ENCODE results near the gene FOXP2. TPM values are rescaled to one million over a fixed set of nuclear protein-coding genes. Genes with fewer than 3 reads are reported as not detected.

FOXP2 gene
- total and polyA plus RNA-seq, 2 of the 4 experiments (the other 2 are of a cell fraction) = 0.89 to 1.1 TPM

DNA sequence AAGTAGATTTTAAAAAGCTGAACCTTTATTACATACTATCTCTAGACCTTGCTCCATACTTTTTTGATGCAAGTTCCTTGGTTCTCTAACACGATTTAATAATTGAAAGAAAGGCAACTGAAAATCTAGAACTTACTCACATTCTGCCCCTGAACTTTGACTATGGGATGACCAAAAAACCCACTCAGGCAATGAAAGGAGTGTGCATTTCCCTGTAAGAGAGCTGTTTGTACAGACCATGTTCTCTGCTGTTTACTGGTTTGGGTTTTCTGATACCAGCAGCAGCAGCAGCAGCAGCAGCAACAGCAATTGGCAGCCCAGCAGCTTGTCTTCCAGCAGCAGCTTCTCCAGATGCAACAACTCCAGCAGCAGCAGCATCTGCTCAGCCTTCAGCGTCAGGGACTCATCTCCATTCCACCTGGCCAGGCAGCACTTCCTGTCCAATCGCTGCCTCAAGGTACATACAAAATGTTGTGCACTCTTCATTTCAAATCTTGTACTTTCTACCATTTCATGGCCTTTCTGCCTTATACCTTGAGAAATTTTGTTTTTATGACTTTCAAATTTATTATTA lies 216.7 kb downstream of the FOXP2 start:
- Histone ChIP-seq H4K8ac (ENCODE audit: low read depth in 2 of 2, low read length in 2 of 2) (no peak overlapping the region), H3K14ac (replicated peaks; ENCODE audit: low read depth, low read length) (no peak overlapping the region), H3K4me1 (ENCODE audit: control insufficient read depth, insufficient read depth, low read length) (no peaks in the 10 kb centered on the region), H4K5ac (ENCODE audit: low read depth, low read length) (no peak overlapping the region), H3K18ac (ENCODE audit: low read depth, low read length) (no peak overlapping the region), H3K4me2 (ENCODE audit: low read depth, low read length) (no peak overlapping the region), H4K91ac (ENCODE audit: insufficient read depth, low read depth, low read length) (no peak overlapping the region), H3K9me1 (ENCODE audit: insufficient read depth, low read length) (no peaks in the 10 kb centered on the region), H2BK15ac (ENCODE audit: low read depth, low read length) (no peak overlapping the region), H2AFZ (replicated peaks; ENCODE audit: low read length, poor library complexity) (peak overlapping the region; percentile 13), H3K4ac (ENCODE audit: low read depth, low read length) (no peak overlapping the region), H2BK20ac (ENCODE audit: low read depth, low read length) (no peak overlapping the region), H3K9me3 (ENCODE audit: control insufficient read depth, insufficient read depth, low read length) (no peaks in the 10 kb centered on the region), H3K27me3 (ENCODE audit: control insufficient read depth, insufficient read depth, low read length) (no peaks in the 10 kb centered on the region), H3K9ac (ENCODE audit: low read depth, low read length) (no peak overlapping the region), H3K56ac (ENCODE audit: extremely low read depth, insufficient read depth, low read length) (no peak overlapping the region), H2BK5ac (ENCODE audit: low read depth, low read length, poor library complexity, severe bottlenecking) (no peak overlapping the region), H2AK5ac (ENCODE audit: low read depth, low read length) (no peak overlapping the region), H3K27ac (ENCODE audit: insufficient read depth, low read length) (no peak overlapping the region), H3K23ac (ENCODE audit: low read depth, low read length) (no peak overlapping the region), H2BK120ac (ENCODE audit: low read depth, low read length) (no peak overlapping the region), H3K79me1 (ENCODE audit: low read depth in 1 of 2, low read length in 2 of 2) (no peaks in the 10 kb centered on the region), H4K20me1 (ENCODE audit: insufficient read depth, low read length) (no peaks in the 10 kb centered on the region), H3K36me3 (ENCODE audit: control insufficient read depth, insufficient read depth, low read length) (no peaks in the 10 kb centered on the region), H3K4me3 (ENCODE audit: insufficient read depth, low read depth, low read length) (no peak overlapping the region), H2AK9ac (replicated peaks; ENCODE audit: low read depth, low read length, poor library complexity) (no peak overlapping the region)
- CTCF ChIA-PET = no interaction called here
- DNase-seq (no peak), ATAC-seq (ENCODE audit: low read depth) (no peak)
- in situ Hi-C loops (cut with MboI; ENCODE audit: low sequenced_read_pairs) = no loop called here
- 83% methylated on average over 1 of the region's 3 CpGs; no CpG with 5 or more reads in 1 of the 2 experiments for WGBS, 2 experiments (ENCODE audit: extremely low coverage in 2 of 2, insufficient read length in 1 of 2)
- TF ChIP-seq, protein P1, sequence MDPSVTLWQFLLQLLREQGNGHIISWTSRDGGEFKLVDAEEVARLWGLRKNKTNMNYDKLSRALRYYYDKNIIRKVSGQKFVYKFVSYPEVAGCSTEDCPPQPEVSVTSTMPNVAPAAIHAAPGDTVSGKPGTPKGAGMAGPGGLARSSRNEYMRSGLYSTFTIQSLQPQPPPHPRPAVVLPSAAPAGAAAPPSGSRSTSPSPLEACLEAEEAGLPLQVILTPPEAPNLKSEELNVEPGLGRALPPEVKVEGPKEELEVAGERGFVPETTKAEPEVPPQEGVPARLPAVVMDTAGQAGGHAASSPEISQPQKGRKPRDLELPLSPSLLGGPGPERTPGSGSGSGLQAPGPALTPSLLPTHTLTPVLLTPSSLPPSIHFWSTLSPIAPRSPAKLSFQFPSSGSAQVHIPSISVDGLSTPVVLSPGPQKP (IDR thresholded peaks at IDR 0.05; ENCODE audit: borderline replicate concordance, low read depth, low read length) = no peak
- no peak for TF ChIP-seq NFE2L2 (IDR thresholded peaks at IDR 0.05; ENCODE audit: low read depth, low read length)
- dilution Hi-C loops (cut with HindIII; ENCODE audit: low sequenced_read_pairs, unreplicated experiment) = no loop called here
- BruUV-seq (replicated peaks) = no TSS peak
- POLR2A ChIA-PET (ENCODE audit: unreplicated experiment) = no interaction called here
- intact Hi-C loops (cut with micrococcal nuclease) = no loop called here

Data from IMR-90 (cell line).